Kidney tubule cell (primary cell): ENCODE measurements around the gene BSN.
"Not testable (repeated sequence)": the region's sequence is repeated elsewhere in the genome, so short reads cannot be mapped to it uniquely, and the experiment has no call there.

Experiments
- DNase-seq: peaks from one replicate; pipeline ENCODE4 v3.0.0-alpha.2; 2018; ENCODE audit warnings: low spot score

The BSN gene

DNA sequence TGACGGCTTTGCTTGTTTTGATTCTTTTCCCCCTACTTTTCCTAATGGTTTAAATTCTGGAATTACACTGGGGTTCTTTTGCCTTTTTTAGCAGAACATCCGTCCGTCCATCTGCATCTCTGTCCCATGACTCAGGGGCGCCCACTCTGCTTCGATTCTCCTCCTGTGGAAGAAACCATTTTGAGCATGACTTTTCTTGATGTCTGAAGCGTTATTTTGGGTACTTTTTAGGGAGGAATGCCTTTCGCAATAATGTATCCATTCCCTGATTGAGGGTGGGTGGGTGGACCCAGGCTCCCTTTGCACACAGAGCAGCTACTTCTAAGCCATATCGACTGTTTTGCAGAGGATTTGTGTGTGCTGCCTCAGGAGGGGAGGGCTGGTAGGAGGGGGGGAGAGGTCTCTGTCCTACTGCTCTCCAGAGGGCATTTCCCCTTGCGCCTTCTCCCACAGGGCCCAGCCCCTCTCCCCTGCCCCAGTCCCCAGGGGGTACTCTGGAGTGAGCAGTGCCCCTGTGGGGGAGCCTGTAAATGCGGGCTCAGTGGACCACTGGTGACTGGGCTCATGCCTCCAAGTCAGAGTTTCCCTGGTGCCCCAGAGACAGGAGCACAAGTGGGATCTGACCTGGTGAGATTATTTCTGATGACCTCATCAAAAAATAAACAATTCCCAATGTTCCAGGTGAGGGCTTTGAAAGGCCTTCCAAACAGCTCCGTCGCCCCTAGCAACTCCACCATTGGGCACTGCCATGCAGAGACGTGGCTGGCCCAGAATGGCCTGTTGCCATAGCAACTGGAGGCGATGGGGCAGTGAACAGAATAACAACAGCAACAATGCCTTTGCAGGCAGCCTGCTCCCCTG, 19.5 kb upstream of the BSN start:
- peak; percentile 69 for DNase-seq

DNA sequence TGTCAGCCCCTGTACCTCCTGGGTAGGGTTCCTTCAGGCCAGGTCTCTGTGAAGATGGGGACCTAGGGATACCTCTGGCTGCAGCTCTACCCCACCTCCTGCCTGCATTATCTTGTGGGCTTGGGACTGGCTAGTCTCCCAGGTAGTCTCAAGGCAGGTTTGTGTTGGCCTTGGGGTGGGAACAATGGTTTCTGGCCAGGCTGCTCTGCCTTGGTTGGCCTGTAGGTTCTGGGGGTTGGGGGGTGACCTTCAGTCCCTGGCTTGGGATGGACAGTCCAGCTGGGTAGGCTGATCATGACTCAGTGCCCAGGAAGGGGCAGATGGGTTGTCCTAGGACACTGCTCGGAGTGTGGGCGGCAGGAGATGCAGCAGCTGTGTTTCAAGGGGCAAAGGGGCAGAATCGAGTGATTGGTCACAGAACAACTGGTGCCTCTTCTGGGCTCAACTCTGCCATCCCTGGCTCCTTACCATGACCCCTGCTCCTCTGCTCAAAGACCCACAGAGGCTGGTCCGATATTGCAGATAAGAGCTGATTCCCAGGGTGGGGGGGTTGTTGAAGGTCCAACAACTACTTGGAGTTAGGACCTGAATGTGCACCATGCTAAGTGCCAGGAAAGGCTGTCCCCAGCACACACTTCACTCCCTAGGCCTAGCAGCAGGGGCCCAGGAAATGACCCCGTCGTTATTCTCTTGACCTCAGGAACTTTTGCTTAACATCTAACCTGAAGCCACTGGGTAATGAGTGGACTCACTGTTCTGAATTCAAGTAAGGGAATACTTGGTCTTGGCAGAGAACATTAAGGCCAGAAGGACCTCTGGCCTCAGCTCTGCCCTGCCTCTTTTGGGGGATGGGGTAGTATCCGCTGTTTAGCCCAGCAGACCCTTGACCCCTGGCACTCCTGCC, 18.1 kb upstream of the BSN start:
- DNase-seq: no peak

DNA sequence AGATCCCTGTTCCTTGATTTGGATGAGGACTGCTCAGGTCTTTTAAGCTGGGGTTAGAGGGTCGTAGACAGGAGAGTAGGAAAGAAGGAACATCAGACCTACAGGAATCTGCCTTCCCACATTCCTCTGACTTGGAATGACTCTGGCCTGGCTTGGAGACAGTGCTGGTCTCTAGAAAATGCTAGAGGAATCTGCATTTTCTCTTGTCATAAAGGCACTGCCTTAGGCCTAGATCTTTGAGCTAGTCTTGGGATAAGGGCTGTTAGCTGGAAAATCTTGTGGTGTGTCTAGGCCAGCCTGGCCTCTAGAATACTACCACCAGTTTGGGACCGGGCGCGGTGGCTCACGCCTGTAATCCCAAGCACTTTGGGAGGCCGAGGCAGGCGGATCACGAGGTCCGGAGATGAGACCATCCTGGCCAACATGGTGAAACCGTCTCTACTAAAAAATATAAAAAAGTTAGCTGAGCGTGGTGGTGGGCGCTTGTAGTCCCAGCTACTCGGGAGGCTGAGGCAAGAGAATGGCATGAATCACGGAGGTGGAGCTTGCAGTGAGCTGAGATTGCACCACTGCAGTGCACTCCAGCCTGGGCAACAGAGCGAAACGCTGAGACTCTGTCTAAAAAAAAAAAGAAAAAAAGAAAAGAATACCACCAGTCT, 17.3 kb upstream of the BSN start:
- peak; percentile 40 for DNase-seq

DNA sequence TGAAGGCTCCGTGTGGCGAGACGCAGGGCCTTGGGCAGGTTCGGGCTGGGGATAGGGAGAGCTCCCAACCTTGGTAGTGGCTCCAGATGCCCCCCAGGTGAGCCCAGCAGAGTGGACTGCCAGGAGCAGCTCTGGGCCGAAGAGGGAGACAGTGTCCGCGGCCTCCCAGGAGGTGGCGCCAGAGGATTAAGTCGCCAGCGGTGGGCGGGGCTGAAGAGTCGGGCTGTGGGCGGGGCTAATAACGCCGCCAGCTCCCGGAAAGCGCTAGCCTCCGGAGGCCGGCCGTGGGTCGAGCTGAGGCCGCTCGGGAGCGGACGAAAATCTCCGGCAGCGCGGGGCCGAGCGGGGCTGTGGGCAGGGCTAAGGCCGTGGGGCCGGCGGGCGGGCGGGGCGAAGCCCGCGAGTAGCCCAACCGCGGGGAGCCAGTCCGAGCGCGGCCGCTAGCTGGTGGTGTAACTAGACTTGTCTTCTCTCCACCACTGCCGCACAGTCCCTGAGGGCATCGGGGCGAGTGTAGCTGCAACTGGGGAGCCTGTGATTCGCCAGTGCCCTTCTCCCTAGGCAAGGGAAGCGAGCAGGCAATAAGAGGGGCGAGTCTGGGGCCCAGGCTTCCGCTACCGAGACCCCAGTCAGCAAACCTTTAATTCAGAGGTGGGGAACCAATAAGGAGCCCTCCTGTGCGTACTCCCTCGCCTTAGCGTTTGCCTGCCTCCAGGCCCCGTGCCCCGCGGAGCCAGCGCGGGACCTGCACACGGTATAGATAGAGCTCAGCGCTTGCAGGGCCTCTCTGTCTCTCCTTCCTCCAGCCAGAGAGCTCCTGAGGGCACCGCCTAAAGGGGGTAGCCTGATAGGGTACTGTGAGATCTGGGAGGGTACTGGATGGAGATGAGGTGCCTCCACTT, 14.4 kb upstream of the BSN start:
- DNase-seq: peak; percentile 96

DNA sequence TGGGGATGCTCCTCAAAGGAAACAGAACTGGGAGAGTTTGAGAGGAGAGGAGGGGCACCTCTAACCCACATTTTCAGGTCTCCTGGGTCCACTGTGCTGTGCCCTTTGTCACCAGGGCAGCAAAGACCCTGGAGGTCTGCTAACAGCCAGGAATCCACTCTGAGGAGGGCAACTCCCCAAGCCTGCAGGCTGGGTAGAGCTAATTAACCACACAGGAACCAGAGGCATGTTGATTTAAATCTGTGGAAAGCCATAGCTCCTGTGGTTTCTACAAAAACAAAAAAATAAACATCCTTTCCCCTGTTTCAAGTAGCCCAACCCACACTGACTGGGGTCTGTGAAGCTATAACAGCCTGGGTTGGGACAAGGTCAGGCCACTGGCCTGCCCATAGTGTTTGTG, 2.2 kb upstream of the BSN start:
- DNase-seq: no peak

DNA sequence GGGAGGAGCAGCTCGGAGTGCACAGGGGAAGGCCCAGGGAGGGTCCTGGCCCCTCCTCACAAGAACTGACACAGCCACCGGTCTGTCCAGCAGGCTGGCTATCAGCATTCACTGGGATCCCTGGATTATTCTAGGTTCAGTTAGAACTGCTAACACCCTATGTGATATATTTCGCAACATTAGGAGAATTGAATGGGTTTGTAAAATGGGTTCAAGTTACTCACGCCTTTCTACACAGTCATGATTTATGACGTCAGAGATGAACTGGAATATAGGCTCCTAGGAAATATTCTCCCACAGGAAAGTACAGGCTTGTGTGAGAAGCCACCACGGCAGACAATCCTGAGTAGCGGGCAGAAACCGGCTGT, 969 bp upstream of the BSN start:
- no peak for DNase-seq

DNA sequence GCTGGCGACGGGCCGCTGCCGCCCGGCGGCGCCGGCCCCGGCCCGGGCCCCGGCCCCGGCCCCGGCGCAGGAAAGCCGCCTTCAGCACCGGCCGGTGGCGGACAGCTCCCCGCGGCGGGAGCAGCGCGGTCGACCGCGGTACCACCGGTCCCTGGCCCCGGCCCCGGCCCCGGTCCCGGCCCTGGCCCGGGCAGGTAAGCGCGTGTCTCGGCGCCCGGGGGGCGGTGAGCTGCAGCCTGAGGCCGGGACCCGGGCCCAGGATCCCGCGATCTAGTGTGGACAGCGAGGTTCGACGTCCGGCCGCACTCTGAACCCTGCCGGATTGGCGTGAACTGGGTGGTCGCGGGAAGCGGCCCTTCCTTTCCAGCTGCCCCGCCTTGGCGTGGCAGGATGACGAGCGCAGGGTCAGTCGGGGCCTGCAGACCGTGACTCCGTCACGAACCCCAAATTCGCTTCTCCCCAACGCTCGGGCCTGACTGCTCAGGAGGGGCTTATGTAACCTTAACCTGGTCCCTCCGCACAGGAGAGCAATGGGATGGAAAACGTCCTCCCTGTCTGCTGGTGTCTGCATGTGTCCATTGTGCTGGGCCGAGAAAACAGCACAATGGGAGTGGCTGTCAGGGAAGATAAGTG, 472 bp downstream of the BSN start:
- no peak for DNase-seq

DNA sequence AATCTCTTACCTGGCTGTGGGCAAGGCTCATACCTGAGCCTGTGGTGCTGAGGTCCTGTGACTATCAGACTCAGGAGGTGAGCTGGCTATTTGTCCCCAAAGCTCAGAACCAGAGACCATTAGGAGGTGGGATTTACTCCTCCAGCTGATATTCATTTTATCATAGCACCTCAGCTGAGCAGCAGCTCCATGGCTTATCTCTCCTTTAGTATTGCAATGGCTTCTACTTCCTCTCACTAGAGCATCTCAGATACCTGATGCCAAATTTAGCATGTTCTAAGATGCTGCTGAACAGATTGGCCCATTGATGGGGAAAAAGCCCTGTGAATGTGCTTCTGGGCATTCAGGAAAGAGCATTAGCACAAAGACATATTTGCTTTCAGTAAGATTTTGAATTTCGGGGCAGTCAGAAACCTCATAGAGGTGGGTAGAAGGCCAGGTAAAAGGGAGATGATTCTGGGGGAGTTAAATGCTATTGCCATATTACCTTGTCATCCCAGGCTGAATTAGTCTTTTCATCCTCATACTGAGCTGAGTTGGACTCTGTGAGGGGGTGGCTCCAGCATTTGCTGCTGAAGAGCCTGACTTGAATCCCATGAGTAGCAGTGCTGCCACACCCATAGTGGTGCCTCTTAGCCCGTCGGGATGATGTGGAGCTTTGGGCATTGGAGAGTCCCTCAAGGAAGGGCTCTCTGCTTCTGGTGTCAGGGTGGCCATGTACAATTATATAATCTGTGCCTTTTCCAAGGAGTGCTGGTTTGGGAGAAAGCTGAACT, 2.4 kb downstream of the BSN start:
- DNase-seq: no peak

DNA sequence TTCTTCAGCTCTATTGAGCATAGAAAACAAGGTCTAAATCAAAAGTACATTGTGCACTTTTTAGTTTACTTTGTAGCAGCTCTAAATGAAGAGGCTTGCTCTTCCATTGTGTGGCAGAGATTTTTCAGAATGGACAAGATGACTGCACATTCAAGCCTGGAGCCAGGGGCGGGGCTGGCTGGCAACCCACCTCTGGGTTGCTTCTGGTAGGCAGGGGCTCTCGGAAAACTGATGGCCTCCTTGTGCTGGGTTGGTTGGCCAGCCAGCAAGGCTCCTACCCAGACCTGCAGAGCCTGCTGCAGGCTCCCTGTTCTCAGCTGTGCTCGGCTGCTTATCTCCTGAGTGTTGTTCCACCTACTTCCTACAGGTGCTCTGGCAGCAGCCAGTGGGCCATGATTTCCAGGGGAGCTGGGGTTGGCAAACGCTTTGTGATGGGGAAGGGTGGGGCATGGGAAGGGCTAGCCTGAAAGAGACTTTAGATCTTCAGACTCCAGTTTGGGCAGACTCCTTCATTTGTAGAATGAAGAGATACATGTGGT, 8.8 kb downstream of the BSN start:
- no peak for DNase-seq

DNA sequence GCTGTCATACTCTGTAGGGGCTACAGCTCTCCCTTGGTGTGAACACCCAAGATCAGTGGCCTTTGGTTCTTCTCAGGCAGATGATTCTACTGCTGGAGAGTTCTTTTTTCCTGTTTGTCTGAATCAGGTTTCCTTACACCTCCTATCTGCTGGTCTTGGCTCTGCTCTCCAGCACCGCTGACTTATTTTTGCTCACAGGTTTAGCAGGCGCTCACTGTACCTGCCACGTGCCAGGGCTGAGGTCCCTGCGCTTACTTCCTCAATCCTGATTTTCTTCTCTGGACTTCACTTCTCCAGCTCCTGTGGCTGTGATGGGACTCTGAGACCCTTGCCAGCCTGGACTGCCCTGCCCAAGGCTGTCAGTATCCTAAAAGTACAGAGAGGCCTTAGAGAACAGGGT, 9.5 kb downstream of the BSN start:
- DNase-seq: no peak

DNA sequence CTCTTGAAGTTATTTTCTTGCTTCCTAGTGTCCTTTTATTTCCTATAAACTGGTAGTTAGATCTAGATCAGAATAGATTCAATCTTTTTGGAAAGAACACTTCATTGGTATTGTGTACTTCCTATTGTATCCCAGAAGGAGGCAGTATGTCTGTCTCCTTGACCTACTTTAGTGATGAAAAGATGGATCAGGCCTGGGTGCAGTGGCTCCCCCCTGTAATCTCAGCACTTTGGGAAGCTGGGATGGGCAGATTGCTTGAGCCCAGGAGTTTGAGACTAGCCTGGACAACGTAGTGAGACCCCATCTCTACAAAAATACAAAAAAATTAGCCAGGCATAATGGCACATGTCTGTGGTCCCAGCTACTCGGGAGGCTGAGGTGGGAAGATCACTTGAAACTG, 12.0 kb downstream of the BSN start:
- peak; percentile 25 for DNase-seq

DNA sequence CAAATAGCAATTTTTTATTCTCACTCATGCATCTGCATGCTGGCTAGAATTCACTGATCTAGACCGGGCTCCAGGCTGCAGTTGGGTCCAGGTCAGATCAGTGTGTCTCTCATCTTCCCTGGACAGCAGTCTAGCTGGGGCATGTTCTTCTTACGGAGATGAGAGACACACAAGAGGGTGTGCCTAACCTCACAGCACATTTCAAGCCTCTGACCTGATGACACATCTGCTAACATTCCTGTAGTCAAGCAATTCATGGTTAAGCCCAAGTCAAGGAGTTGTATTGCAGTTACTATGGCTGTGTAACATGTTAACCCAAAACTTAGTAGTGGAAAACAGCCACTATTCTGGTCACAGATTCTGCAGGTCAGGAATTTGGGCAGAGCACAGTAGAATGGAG, 13.1 kb downstream of the BSN start:
- no peak for DNase-seq

DNA sequence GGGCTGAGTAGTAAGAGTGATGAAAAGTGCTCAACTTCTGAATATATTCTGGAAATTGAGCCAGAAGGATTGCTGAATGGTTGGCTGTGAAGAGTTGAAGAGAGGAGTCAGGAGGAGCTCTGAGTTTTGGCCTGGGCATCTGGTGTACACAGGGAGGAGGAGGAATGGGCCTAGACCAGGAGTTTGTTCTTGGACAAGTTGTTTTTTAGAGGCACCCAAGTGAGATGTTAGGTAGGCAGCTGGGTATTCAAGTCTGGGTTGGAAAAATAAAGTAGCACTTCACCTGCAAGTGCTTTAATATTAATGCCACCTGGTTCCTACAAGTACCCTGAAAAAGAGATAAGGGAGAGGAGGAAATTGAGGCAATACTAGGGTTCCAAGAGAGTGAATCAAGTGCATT, 14.7 kb downstream of the BSN start:
- DNase-seq: no peak

DNA sequence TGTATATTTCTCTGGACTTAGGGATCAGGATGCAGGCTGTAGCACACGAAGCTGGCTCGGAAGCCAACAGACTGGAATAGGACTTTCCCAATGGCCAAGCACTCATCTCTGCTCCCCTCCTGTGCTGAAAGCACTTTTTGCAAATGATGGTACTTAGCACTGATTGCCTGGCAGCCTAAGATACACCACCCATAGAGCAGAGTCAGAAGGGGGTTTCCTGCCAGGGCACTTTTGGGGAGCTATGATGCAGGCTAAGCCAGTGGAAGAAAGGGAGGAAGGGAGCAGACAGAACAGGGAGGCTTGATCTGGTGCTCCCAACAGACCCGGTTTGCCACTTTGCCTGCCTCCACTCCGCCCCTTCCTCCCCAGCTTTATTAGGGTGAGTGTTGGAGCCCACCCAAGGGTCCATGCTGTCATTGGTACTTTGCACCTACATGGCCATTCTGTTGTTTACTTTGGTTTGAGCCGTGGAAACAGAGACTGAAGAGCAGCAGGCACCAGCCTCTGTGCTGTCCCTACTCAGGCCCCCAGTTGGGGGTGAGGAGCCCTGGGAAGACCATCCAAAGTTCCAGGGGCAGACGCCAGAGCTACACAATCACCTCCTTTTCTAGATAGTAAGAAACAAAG, 15.9 kb downstream of the BSN start:
- no peak for DNase-seq

DNA sequence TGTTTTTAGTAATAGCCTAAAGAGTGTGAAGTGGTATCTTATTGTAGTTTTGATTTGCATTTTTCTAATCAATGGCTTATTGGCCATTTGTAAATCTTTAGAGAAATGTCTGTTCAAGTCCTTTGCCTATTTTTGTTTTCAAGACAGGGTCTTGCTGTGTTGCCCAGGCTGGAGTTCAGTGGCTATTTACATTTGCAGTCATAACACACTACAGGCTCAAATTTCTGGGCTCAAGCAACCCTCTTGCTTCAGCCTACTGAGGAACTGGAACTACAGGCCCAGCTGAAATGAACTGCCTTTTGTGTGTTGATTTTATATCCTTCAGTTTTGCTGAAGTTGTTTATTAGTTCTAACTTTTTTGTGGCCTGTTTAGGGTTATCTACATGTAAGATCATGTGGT, 27.9 kb downstream of the BSN start:
- DNase-seq: no peak

DNA sequence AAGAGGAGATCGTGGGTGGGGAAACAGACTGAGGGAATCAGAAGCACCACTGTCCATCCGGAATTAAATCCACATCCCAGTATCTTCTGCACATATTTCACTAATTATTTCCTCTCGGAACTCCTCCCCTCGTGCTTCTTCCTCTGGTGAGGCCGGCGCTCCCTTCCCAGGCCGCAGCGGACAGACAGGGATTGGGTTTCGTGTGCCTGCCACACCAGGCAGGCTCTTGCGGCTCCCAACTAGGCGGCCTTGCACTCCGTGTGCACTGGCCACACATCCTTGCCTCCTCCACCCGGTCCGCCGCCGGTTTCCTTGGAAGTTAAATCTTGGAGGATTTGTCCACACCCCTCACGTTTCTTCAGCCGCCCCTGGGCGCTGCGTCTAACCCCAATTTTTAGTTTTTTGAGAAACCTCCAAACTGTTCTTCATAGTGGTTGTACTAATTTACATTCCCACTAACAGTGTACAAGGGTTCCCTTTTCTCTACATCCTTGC, 31.0 kb downstream of the BSN start:
- DNase-seq: not testable (repeated sequence)

DNA sequence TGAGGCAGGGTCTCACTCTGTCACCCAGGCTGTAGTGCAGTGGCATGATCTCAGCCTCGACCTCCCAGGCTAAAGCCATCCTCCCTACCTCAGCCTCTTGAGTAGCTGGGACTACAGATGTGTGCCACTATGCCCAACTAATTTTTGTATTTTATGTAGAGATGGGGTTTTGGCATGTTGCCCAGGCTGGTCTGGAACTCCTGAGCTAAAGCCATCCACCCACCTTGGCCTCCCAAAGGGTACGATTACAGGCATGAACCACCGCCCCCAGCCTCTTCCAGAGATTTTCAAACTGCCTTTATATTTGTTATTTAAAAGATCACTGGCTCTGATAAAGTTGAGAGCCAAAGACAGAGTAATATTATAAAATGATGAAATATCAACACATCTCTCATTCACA, 37.3 kb downstream of the BSN start:
- DNase-seq: no peak

DNA sequence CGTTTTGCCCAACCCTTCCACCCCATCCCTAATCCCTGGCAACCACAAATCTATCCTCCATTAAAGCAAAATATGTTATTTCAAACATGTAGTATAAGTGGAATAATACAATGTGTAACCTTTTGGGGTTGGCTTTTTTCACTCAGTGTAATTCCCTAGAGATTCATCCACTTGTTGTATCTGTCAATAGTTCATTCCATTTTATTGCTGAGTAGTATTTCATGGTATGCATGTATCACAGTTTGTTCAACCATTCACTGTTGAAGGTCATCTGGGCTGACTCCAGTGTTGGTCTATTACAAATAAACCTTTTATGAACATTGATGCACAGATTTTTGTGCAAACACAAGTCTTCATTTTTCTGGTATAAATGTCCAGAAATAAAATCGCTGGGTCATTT, 38.8 kb downstream of the BSN start:
- no peak for DNase-seq

DNA sequence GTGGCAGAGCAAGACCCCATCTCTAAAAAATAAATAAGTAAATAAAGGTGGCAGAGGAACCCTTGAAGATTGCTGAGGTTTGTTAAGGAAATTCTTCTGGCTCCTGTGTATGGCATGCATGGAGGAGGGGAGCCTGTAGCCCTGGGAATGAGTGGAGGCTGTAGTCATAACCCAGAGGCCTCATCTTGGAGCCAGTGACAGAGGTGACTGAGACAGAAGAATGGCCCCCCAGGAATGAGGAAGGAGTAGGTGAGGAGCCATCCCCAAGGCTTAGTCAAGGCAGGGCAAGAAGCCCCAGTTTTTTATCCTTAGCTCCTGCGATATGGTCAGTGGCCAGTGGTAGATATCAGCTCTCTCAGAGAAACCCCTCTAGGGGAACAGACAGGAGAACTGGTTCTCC, 46.5 kb downstream of the BSN start:
- peak; percentile 84 for DNase-seq
